HG02973 (cell line): Measurements from ENCODE around the gene MED9.
A peak's percentile ranks its signal among the peaks of the same experiment; 100 is the strongest.

Source experiments
- ATAC-seq: cut with Tn5 transposase; IDR thresholded peaks from one replicate; pipeline ENCODE4 v1.9.1; 2021; ENCODE audit warnings: moderate library complexity; ENCODE audit not compliant: unreplicated experiment

The MED9 gene

DNA sequence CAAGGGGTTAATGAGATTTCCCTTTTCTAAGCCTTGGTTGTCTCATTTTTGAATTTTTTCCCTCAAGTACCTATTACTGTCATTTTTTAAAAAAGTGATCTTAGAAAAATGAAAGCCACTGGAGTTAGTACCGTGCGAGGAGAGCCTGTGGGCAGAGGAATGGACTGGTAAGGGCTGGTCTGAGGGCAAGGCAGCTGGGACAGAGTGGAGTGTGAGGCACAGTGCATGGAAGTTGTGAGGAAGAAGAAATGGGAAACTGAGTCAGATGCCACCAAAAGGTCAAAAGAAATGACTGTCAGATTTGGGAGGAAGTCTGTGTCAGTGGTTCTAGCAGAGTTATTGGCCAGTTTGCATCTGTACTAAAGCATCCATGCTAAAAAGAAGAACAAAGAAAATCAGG lies 11.2 kb downstream of the MED9 start:
- ATAC-seq = no peak

DNA sequence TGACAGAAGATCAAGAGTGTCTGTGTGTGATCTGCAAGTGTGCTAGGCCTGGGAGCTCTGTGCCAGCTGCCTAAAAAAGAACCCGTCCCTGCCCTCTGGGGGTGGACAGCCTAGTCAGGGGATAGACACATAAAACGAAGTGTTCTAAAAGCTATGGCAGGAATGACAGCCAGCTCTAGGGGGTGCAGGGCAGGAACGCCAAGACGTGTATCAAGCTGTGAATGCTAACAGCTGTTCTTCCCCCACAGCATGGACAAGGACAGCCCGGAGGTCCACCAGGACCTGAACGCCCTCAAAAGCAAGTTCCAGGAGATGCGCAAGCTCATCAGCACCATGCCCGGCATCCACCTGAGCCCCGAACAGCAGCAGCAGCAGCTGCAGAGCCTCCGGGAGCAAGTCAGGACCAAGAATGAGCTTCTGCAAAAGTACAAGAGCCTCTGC lies 14.3 kb downstream of the MED9 start:
- ATAC-seq = no peak

- no peak for ATAC-seq
These were observed 14.8 kb downstream of the MED9 start for GRCh38 chr17:17491546-17491988.

GRCh38 chr17:17492085-17492484 lies 15.3 kb downstream of the MED9 start:
- ATAC-seq = no peak

DNA sequence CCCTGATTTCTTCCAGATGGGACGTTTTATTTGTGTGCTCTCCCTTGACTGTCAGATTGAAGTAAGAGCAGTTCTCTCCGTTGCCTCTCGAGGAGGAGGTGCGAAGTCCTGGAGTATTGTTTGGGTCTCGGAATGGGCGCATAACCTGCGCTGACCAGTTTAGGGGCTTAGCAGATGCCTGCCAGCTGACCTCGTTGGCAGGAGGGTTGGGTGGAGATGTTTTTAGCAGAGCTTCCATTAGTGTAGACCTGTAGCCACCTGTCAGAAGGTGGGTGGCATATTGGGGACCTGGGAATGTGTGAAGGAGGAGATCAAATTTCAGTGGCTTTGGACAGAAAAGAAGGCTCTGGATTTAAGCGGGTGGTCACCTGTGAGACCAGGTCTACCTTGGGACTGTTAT lies 15.8 kb downstream of the MED9 start:
- ATAC-seq = no peak

DNA sequence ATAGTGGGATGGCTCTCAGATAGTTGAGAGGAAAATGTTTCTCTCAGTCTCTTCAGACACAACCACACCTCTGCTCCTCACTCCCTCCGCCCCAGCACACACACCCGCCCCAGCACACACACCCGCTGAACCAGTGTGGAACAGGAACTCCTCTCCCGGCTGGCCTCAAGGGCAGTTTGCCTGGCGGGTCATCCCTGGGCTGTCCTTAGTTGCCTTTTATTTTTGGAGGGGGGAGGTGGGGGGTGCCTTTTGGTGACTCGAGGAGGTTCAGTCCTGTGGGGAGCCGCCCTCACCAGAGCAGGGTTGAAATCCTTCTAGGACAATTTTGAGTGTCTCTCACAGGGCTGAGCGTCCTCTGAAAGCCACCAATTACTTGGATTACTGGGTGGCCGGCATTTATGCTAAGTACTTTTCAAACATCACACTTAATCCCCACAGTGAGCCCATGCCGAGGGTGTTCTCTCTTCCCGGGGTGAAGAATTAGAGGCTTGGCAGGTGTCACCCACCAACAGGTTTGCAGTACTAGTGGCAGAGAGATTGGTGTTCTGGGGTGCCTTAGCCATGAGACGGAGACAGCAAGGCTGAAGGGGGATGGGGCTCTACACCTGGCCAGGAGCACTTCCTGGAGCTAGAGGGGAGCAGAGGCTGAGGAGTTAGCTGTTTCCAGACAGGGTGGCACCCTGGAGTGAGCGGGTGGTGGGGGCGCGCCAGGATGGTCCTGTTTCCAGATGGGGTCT lies 16.6 kb downstream of the MED9 start:
- no peak for ATAC-seq

- no peak for ATAC-seq
These were observed 17.2 kb downstream of the MED9 start for GRCh38 chr17:17493986-17494466.

DNA sequence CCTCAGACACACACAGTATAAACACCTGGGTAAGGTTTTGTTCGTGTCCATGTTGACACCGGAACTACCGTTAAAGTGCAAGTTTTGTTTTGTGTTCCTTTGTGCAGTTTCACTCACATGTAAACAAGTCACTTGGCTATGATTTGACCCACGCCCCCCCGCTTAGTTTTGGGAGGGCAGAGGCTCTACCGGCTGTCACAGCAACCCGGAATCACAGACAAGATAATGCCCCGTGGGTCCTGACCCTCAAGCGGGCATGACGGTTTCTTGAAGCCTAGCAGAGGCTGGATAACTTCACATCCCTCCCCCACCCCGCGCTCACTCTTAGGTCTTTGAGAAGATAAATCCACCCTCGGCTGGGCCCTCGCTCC lies 17.7 kb downstream of the MED9 start:
- ATAC-seq = no peak

DNA sequence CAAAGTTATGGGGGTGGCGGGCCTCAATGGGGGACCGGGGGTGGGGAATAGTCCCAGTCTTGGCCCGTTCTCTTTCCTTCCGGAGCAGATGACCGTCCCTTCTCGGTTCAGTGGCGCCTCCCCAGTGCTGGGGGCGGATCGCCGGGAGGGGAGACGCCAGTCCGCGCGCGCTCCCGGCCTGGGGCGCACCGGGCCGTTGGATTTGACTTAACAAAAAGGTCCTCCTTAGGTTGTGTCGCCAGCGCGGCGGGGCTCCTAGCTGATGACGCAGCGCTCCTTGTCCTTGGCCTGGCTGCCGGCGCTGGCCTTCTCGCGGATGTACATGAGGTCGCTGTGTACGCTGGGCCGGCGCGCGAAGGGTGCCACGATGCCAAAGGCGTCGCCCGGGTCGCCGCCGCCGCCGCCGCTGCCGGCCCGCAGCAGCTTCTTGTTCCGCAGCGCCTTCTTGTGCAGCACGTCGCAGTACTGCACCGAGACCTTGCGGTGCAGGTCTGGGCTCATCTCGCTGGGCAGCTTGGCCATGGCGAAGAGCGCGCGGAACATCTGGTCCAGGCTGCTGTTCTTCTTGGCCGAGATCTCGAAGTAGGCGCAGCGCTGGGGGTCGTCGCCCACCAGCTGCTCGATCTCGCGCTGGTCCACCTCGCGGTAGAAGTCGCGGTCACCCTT lies 18.2 kb downstream of the MED9 start:
- ATAC-seq = no peak

- ATAC-seq = no peak
These were observed 18.9 kb downstream of the MED9 start for GRCh38 chr17:17495536-17496188.

DNA sequence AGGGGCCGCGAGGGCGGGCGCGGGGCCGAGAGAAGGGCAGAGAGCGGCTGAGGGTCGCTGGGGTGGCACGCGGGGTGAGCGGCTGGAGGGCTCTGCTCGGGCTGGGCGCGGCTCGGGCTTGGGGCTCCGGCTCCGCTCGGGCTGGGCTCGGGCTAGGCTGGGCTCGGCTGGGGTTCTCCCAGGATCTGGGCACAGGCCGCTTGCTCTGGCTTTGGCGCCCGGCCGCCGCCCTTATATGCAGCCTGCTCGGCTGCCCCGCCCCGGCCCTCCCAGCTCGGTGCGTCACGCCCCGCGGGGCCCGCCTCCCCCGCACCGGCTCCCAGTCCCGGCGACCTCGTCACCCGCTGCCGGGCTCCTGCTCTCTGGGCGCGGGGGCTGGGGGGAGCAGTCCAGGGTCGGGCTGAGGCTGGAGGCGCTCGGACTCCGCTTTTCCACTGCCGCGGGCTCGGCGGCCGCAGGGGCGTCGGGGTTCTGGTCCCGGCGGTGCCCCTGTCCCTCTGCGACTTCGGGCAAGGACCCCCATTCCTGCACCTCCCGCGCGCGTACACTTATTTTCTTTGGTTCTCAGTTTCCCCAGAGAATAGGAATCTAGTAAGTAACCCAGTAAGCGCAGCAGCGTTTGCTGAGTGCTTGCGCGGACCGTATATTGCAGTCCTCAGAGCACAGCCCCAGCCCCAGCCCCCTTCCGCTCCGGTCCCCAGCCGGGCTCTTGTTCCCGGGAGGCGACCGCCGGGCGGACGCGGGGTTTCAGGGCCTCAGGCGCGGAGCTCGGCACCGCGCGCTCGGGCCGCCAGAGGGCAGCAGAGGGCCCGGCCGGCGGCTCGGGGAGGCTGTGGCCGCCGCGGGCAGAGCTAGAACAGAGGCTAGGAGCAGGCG lies 19.6 kb downstream of the MED9 start, which contains the start of gene RASD1:
TSS of gene RASD1 (minus strand) at position 207 of the 876 bp plus-strand sequence. CDS start 214 bp downstream, outside the sequence.
- peak; percentile 65 for ATAC-seq

- ATAC-seq = no peak
These were observed 20.5 kb downstream of the MED9 start for GRCh38 chr17:17497065-17497844.

DNA sequence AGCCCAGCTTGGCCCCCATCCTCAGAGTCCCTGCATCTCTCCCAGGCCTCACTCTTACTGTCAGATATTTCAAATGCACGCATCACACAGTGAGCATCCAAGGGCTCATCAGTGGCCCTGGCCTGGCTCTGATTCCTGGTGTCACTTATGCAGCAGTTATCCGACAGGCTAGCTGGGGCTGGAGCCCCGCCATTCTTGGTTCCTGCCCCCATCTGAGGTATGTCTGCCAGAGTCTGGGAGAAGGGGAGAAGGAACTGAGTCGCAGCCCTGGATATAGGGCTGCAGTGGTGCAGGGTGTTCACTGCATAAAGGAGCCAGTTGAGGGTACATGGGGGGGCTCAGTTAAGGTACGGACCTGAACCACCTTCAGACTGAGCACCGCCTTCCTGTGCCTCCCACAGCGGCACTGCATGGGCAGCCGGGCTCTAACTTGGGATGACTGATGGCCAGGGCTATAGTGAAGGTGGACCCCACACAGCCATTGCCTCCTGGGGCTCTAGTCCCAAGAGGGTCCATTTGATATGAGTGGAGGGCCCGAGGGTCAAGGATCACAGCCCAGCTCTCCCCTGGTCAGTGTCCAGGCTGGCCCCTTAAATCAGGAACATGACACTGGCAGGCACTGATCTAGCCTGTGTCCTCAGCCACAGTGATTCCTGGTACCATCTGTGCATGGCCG lies 21.2 kb downstream of the MED9 start:
- no peak for ATAC-seq

DNA sequence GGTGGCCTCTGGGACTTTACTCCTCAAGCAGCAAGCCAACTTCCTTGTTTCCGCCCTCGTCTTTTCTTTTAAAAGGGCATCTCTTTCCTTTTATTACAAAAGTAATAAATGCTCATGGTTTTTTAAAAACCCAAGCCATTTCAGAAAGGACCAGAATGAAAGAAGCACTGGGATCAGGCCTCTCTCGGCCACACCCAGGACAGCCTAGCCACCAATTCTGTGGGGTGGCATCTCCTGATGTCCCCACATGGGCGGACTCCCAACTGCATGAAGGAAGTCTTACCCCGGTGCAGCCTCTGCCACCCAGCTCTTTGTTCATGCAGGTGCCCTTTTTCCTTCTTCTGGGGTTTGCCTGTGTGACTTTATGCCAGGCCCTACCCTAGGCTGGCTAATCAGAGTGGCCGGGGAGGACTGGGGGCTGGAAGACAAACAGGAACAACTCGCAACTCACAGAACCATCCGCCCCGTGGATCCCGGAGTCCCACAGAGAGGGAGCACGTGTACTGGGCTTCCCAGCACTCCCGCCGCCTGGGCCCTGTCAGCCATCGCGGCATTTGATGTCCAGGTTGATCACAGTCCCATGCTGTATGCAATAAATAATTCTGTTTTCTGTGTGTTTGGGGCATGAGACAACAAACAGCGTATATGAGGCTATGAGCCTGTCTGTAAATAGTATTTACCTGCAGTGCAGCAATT lies 22.0 kb downstream of the MED9 start:
- ATAC-seq = no peak

DNA sequence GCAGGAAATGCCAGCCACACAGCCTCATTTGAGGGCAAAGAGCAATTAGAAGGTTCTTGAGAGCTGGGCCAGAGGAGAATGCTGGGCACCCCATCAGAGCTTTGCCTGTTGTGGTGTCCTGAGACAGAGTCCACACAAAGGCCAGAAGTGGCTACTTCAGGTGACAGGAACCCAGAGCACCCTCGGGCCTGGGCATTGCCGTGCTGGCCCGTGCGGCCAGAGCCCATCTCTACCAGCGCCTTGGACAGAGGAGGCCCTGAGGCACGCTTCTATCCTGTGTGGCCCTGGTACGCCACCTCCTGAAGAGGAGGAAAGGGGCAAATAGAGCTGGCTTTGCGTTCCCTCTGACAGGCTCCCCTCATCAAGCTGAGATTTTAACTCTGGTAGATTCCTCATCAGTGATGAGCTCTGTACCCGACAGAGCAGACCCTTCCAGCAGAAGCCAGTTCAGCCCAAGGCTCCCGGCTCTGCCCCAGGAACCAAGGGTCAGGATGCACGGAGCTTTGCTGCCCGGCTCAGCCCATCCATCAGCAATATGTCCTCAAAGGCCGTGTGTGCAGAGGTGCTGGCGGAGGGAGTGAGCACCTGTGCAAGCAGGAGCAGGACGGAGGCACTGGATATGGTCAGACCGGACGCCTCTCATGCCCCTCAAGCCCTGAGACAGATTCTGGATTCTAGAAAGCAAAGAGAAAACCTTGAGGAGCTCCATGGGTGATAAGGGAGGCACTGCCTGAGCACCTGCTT lies 22.8 kb downstream of the MED9 start:
- no peak for ATAC-seq

DNA sequence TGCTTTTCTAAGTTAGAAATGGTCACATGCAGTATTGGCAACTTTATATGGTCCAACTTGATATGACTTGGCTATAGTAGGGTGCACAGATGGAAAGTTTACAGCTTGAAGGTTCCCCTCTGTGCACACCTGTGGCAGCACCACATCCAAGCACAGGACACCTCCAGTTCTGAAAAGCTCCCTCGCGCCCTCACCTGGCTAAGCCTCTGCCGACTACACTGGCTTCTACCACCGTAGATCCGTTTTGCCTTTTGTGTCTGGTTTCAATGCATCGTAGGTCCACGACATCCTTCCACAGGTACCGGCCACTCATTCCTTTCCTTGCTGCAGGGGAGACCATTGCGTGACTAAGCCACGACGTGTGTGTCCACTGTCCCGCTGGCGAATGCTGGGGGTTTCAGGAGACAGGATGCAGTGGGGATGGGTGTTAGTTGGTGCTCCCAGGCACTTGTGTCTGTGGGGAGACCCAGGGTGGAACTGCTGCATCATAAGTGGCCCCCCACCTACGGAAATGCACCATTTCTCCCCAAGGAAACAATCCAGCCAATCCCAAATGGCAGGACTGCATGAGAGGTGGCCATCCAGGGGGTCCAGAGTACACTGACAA lies 24.3 kb downstream of the MED9 start:
- no peak for ATAC-seq

GRCh38 chr17:17502741-17503565 lies 26.2 kb downstream of the MED9 start:
- ATAC-seq = no peak
